ENCODE results near the gene COL9A3. TPM values are rescaled to one million over a fixed set of nuclear protein-coding genes. Genes with fewer than 3 reads are reported as not detected.

COL9A3 gene
- total RNA-seq, 2 experiments from 2014 or later = not detected

- peaks cover 43% of the 10 kb centered on the region for H3K4me1 Mint-ChIP-seq (ENCODE audit: low read depth)
- ChIA-PET POLR2A (no interaction called here), CTCF (interaction anchor here (1.1 kb wide), 1 partner anchor 11 kb away, joined by 7 read pairs; no protein-coding TSS in a partner anchor)
- Histone ChIP-seq H3K27ac (ENCODE audit: low read depth in 1 of 2, low read length in 2 of 2) (no peak overlapping the region), H3K27me3 (ENCODE audit: control insufficient read depth in 1 of 2, insufficient read depth in 2 of 2, low read length in 2 of 2) (no peaks in the 10 kb centered on the region), H3K4me1 (ENCODE audit: insufficient read depth, low read length) (peaks cover 45% of the 10 kb centered on the region), H3K4me3 (ENCODE audit: low read length) (no peak overlapping the region), H3K9me3 (ENCODE audit: control insufficient read depth in 1 of 2, insufficient read depth in 1 of 2, low read length in 2 of 2) (no peaks in the 10 kb centered on the region), H3K36me3 (ENCODE audit: insufficient read depth, low read length) (peaks cover 33% of the 10 kb centered on the region)
- H3K36me3 Mint-ChIP-seq (ENCODE audit: low read depth) = peaks cover 45% of the 10 kb centered on the region
- intact Hi-C loops (cut with DNase I, micrococcal nuclease) = loop anchor here in 1 of 2 experiments (10.0 kb wide), 1 partner anchor 413 kb away; the partner anchor contains the start of gene RPS21
- H3K27ac Mint-ChIP-seq = peak overlapping the region; percentile 81
- ATAC-seq (ENCODE audit: poor library complexity) (no peak), DNase-seq (no peak)
- H3K27me3 Mint-ChIP-seq = no peaks in the 10 kb centered on the region
- peak overlapping the region; percentile 89 for H3K4me3 Mint-ChIP-seq
- no peak for TF ChIP-seq CTCF (IDR thresholded peaks at IDR 0.05)
- no peaks in the 10 kb centered on the region for H3K9me3 Mint-ChIP-seq
Measured at GRCh38 chr20:62797671-62798532, 18.9 kb upstream of the COL9A3 start.

GRCh38 chr20:62799036-62799435, 17.8 kb upstream of the COL9A3 start:
- Histone ChIP-seq H3K27ac (ENCODE audit: low read depth in 1 of 2, low read length in 2 of 2) (no peak overlapping the region), H3K27me3 (ENCODE audit: control insufficient read depth in 1 of 2, insufficient read depth in 2 of 2, low read length in 2 of 2) (no peaks in the 10 kb centered on the region), H3K4me3 (ENCODE audit: low read length) (no peak overlapping the region), H3K9me3 (ENCODE audit: control insufficient read depth in 1 of 2, insufficient read depth in 1 of 2, low read length in 2 of 2) (no peaks in the 10 kb centered on the region), H3K4me1 (ENCODE audit: insufficient read depth, low read length) (peaks cover 38% of the 10 kb centered on the region), H3K36me3 (ENCODE audit: insufficient read depth, low read length) (peaks cover 33% of the 10 kb centered on the region)
- H3K36me3 Mint-ChIP-seq (ENCODE audit: low read depth) = peaks cover 48% of the 10 kb centered on the region
- ChIA-PET POLR2A (no interaction called here), CTCF (no interaction called here)
- intact Hi-C loops (cut with DNase I, micrococcal nuclease) = loop anchor here in 1 of 2 experiments (10.0 kb wide), 1 partner anchor 414 kb away; the partner anchor contains the start of gene RPS21
- peak overlapping the region; percentile 38 for H3K4me3 Mint-ChIP-seq
- no peak for TF ChIP-seq CTCF (IDR thresholded peaks at IDR 0.05)
- no peak for ATAC-seq (ENCODE audit: poor library complexity)
- H3K27ac Mint-ChIP-seq = no peak overlapping the region
- no peaks in the 10 kb centered on the region for H3K9me3 Mint-ChIP-seq
- H3K4me1 Mint-ChIP-seq (ENCODE audit: low read depth) = peaks cover 42% of the 10 kb centered on the region
- peaks cover 2% of the 10 kb centered on the region for H3K27me3 Mint-ChIP-seq
- no peak for DNase-seq

GRCh38 chr20:62799459-62799858, 17.4 kb upstream of the COL9A3 start:
- H3K36me3 ChIP-seq (ENCODE audit: insufficient read depth, low read length) = peaks cover 33% of the 10 kb centered on the region
- no peak for TF ChIP-seq CTCF (IDR thresholded peaks at IDR 0.05)
- peaks cover 43% of the 10 kb centered on the region for H3K4me1 Mint-ChIP-seq (ENCODE audit: low read depth)
- POLR2A ChIA-PET = no interaction called here
- DNase-seq (no peak), ATAC-seq (ENCODE audit: poor library complexity) (no peak)
- H3K4me3 Mint-ChIP-seq = no peak overlapping the region
- H3K36me3 Mint-ChIP-seq (ENCODE audit: low read depth) = peaks cover 52% of the 10 kb centered on the region
- no peaks in the 10 kb centered on the region for H3K9me3 Mint-ChIP-seq
- H3K4me1 ChIP-seq (ENCODE audit: insufficient read depth, low read length) = peaks cover 40% of the 10 kb centered on the region
- no peaks in the 10 kb centered on the region for H3K27me3 ChIP-seq (ENCODE audit: control insufficient read depth in 1 of 2, insufficient read depth in 2 of 2, low read length in 2 of 2)
- H3K4me3 ChIP-seq (ENCODE audit: low read length) = no peak overlapping the region
- H3K27me3 Mint-ChIP-seq = peaks cover 4% of the 10 kb centered on the region
- no peak overlapping the region for H3K27ac ChIP-seq (ENCODE audit: low read depth in 1 of 2, low read length in 2 of 2)
- CTCF ChIA-PET = no interaction called here
- H3K9me3 ChIP-seq (ENCODE audit: control insufficient read depth in 1 of 2, insufficient read depth in 1 of 2, low read length in 2 of 2) = no peaks in the 10 kb centered on the region
- intact Hi-C loops (cut with DNase I, micrococcal nuclease) = loop anchor here in 1 of 2 experiments (10.0 kb wide), 1 partner anchor 415 kb away; the partner anchor contains the start of gene RPS21
- H3K27ac Mint-ChIP-seq = no peak overlapping the region
